Caco-2 (cell line): Measurements from ENCODE around the gene XPNPEP1. TPM values are rescaled to one million over a fixed set of nuclear protein-coding genes. Genes with fewer than 3 reads are reported as not detected.

Experiments used
- BruUV-seq: library from RNA; stranded (reverse); fragments of 400-500 nt; replicated peaks from 2 replicates; lab custom pipeline; 2021; lab: Mats Ljungman, UMichigan
- CTCF ChIA-PET: fragments of 300-600 bp; sonication (Branson Sonifier 250); formaldehyde crosslinking; loops from one replicate; lab custom pipeline; 2022; ENCODE audit warnings: antibody characterized with exemption; lab: Charles Lee
- POLR2A ChIA-PET: fragments of 300-600 bp; sonication (Branson Sonifier 250); formaldehyde crosslinking; loops from one replicate; lab custom pipeline; 2022; ENCODE audit warnings: antibody characterized with exemption; lab: Charles Lee
- DNase-seq, 2 experiments: peaks; one replicate each; pipeline versions ENCODE4 v3.0.0 to v3.0.0-alpha.2; 2020 to 2022
- H3K27me3 ChIP-seq: replicated peaks from 2 replicates; pipeline ENCODE4 v1.6.0; 2011; ENCODE audit warnings: low read length; ENCODE audit not compliant: control insufficient read depth, insufficient read depth
- H3K36me3 ChIP-seq: 2 replicates; pipeline ENCODE4 v1.5.1; 2011; ENCODE audit warnings: low read length; ENCODE audit not compliant: control insufficient read depth, insufficient read depth
- H3K4me1 ChIP-seq: fragments of 250-450 bp; sonication (Bioruptor Pico); 2 replicates; pipeline ENCODE4 v1.5.1; 2020; ENCODE audit warnings: mild to moderate bottlenecking
- H3K4me3 ChIP-seq: 2 replicates; pipeline ENCODE4 v1.5.1; 2011; ENCODE audit warnings: low read depth, mild to moderate bottlenecking, control low read depth, low read length
- H3K9me3 ChIP-seq: fragments of 250-450 bp; sonication (Bioruptor Pico); 2 replicates; pipeline ENCODE4 v1.5.1; 2020; ENCODE audit warnings: mild to moderate bottlenecking, moderate library complexity
- H3K27ac Mint-ChIP-seq: one replicate; pipeline ENCODE4 v1.8.0; 2022; ENCODE audit warnings: mixed read lengths; ENCODE audit not compliant: unreplicated experiment
- H3K27me3 Mint-ChIP-seq: one replicate; pipeline ENCODE4 v1.8.0; 2022; ENCODE audit warnings: mixed read lengths; ENCODE audit not compliant: insufficient read depth, unreplicated experiment
- H3K36me3 Mint-ChIP-seq: one replicate; pipeline ENCODE4 v1.8.0; 2022; ENCODE audit warnings: mild to moderate bottlenecking, mixed read lengths; ENCODE audit not compliant: insufficient read depth, unreplicated experiment
- H3K4me1 Mint-ChIP-seq: one replicate; pipeline ENCODE4 v1.8.0; 2022; ENCODE audit warnings: low read depth, mixed read lengths; ENCODE audit not compliant: unreplicated experiment
- H3K4me3 Mint-ChIP-seq: one replicate; pipeline ENCODE4 v1.8.0; 2022; ENCODE audit warnings: mild to moderate bottlenecking, moderate library complexity, mixed read lengths; ENCODE audit not compliant: unreplicated experiment
- H3K9me3 Mint-ChIP-seq: one replicate; pipeline ENCODE4 v1.8.0; 2022; ENCODE audit warnings: mixed read lengths; ENCODE audit not compliant: unreplicated experiment
- intact Hi-C: fragments of 100-400 bp; cut with micrococcal nuclease; formaldehyde crosslinking; loops from one replicate; pipeline ENCODE4 v1.10.0; 2022; ENCODE audit not compliant: unreplicated experiment
- total RNA-seq: library from RNA; stranded (reverse); gene quantifications from 2 replicates; pipeline ENCODE4 v1.2.3, GENCODE V29; 2022
- TF ChIP-seq, protein P1 (sequence below), 2 experiments: fragments of 200-600 bp in 1 of 2; IDR thresholded peaks; 1 replicate in 1 of 2; 2 replicates in 1 of 2; pipeline versions ENCODE4 v1.5.1 to v1.8.0; 2011 to 2022; ENCODE audit warnings: antibody characterized with exemption in 1 of 2, control low read depth in 1 of 2, inconsistent platforms in 1 of 2, low read depth in 1 of 2, low read length in 1 of 2, mild to moderate bottlenecking in 1 of 2, moderate library complexity in 1 of 2; ENCODE audit not compliant: insufficient read depth in 1 of 2, severe bottlenecking in 1 of 2, unreplicated experiment in 1 of 2

XPNPEP1 gene
- total RNA-seq, 1 experiment from 2014 or later: 92.4 TPM

DNA sequence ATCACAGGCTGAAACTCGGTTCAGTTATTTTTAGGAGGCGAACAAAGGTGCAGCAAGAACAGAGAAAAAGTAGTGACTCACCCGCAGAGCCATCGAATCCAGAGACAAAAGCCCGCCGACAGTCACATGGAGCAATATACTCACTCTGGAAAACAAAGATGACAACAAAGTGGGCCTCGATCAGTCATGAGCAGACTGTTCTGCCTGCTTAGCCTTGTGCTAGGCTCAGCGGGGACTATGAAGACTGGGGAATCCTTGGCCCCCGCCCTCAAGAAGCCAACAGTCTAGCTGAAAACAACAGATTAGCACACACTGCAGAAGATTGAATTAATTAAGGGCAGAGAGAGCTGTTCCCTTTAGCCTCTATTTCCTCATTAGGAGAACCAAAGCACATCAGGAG, 30.4 kb downstream of the XPNPEP1 start:
- ChIA-PET CTCF (interaction anchor here (2.3 kb wide), 1 partner anchor 9 kb away, joined by 8 read pairs; no protein-coding TSS in a partner anchor), POLR2A (no interaction called here)
- Mint-ChIP-seq H3K36me3 (peaks cover 40% of the 10 kb centered on the region), H3K4me1 (peaks cover 7% of the 10 kb centered on the region), H3K27me3 (no peaks in the 10 kb centered on the region), H3K4me3 (no peak overlapping the region), H3K9me3 (no peaks in the 10 kb centered on the region), H3K27ac (no peak overlapping the region)
- no peaks in the 10 kb centered on the region for H3K4me1 ChIP-seq
- no peak overlapping the region for H3K4me3 ChIP-seq
- no peaks in the 10 kb centered on the region for H3K27me3 ChIP-seq
- no peak for DNase-seq
- TF ChIP-seq, protein P1, sequence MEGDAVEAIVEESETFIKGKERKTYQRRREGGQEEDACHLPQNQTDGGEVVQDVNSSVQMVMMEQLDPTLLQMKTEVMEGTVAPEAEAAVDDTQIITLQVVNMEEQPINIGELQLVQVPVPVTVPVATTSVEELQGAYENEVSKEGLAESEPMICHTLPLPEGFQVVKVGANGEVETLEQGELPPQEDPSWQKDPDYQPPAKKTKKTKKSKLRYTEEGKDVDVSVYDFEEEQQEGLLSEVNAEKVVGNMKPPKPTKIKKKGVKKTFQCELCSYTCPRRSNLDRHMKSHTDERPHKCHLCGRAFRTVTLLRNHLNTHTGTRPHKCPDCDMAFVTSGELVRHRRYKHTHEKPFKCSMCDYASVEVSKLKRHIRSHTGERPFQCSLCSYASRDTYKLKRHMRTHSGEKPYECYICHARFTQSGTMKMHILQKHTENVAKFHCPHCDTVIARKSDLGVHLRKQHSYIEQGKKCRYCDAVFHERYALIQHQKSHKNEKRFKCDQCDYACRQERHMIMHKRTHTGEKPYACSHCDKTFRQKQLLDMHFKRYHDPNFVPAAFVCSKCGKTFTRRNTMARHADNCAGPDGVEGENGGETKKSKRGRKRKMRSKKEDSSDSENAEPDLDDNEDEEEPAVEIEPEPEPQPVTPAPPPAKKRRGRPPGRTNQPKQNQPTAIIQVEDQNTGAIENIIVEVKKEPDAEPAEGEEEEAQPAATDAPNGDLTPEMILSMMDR (IDR thresholded peaks at IDR 0.05; ENCODE audit: insufficient read depth in 1 of 2, low read depth in 1 of 2, low read length in 1 of 2, severe bottlenecking in 1 of 2, unreplicated experiment in 1 of 2): no peak
- H3K9me3 ChIP-seq: no peaks in the 10 kb centered on the region
- H3K36me3 ChIP-seq: peaks cover 3% of the 10 kb centered on the region
- no TSS peak for BruUV-seq
- intact Hi-C loops: no loop called here

DNA sequence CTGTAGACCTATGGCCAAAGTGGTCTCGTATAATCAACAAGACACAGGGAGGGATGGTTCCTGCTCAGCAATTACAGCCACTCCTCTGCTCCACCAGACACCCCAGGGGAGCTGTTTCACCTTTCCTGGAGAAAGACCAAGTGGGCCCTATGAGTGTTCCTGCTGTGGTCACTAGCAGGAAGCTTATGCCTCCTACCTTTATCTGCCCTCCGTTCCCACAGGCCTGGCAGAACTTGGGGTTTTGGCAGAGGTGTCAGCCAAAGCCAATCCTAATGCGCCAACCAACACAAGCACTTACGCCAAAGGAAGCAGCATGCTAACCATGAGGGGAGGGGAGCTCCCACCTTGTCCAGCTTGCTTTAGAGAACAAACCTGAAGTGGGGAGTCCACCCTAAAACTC, 31.2 kb downstream of the XPNPEP1 start:
- Mint-ChIP-seq H3K4me3 (no peak overlapping the region), H3K36me3 (peaks cover 41% of the 10 kb centered on the region), H3K27ac (no peak overlapping the region), H3K4me1 (peaks cover 7% of the 10 kb centered on the region), H3K27me3 (no peaks in the 10 kb centered on the region), H3K9me3 (no peaks in the 10 kb centered on the region)
- intact Hi-C loops: no loop called here
- Histone ChIP-seq H3K4me3 (no peak overlapping the region), H3K27me3 (no peaks in the 10 kb centered on the region), H3K9me3 (no peaks in the 10 kb centered on the region), H3K36me3 (peaks cover 3% of the 10 kb centered on the region), H3K4me1 (no peaks in the 10 kb centered on the region)
- CTCF ChIA-PET: interaction anchor here (2.3 kb wide), 1 partner anchor 8 kb away, joined by 8 read pairs; no protein-coding TSS in a partner anchor
- TF ChIP-seq, protein P1 (IDR thresholded peaks at IDR 0.05; ENCODE audit: insufficient read depth in 1 of 2, low read depth in 1 of 2, low read length in 1 of 2, severe bottlenecking in 1 of 2, unreplicated experiment in 1 of 2): no peak
- POLR2A ChIA-PET: no interaction called here
- DNase-seq: no peak
- no TSS peak for BruUV-seq

DNA sequence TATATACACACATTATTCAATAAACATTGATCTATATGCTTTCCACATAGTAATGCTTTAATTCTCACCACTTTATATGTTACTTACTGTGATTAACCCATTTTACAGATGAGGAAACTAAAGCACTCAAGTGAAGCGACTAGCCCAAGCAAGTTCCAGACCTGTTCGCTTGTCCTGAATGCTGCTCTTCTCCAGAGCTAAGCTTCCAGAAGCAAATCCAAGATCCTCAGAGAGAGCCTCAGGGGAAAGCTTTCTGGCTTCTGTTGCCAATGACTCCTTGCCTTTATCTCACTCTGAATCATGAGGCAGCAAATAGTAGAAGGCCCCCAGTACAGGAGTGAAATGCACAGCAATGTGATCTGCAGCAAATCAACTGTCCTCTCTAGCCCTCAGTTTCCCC, 32.2 kb downstream of the XPNPEP1 start:
- H3K4me3 Mint-ChIP-seq: no peak overlapping the region
- ChIA-PET POLR2A (no interaction called here), CTCF (interaction anchor here (0.5 kb wide), 1 partner anchor 295 kb away, joined by 4 read pairs; no protein-coding TSS in a partner anchor)
- H3K27ac Mint-ChIP-seq: no peak overlapping the region
- DNase-seq: no peak
- Histone ChIP-seq H3K27me3 (no peaks in the 10 kb centered on the region), H3K4me3 (no peak overlapping the region), H3K36me3 (peaks cover 3% of the 10 kb centered on the region), H3K4me1 (no peaks in the 10 kb centered on the region), H3K9me3 (no peaks in the 10 kb centered on the region)
- BruUV-seq: no TSS peak
- H3K4me1 Mint-ChIP-seq: peaks cover 5% of the 10 kb centered on the region
- H3K36me3 Mint-ChIP-seq: peaks cover 41% of the 10 kb centered on the region
- intact Hi-C loops: no loop called here
- H3K9me3 Mint-ChIP-seq: no peaks in the 10 kb centered on the region
- no peaks in the 10 kb centered on the region for H3K27me3 Mint-ChIP-seq
- TF ChIP-seq, protein P1 (IDR thresholded peaks at IDR 0.05; ENCODE audit: insufficient read depth in 1 of 2, low read depth in 1 of 2, low read length in 1 of 2, severe bottlenecking in 1 of 2, unreplicated experiment in 1 of 2): no peak
